Osteoblast (primary cell): ENCODE results near the gene EPHA4. TPM values are rescaled to one million over a fixed set of nuclear protein-coding genes. Genes with fewer than 3 reads are reported as not detected.

Experiments used
- DNase-seq: peaks from one replicate; pipeline ENCODE4 v3.0.0; 2011; ENCODE audit warnings: low spot score, mixed read lengths; ENCODE audit not compliant: insufficient read length; ENCODE audit errors: missing footprints
- H2AFZ ChIP-seq: 2 replicates; pipeline ENCODE4 v1.6.0; 2011; ENCODE audit warnings: mild to moderate bottlenecking, low read length
- H3K27ac ChIP-seq: 2 replicates; pipeline ENCODE4 v1.5.1; 2011; ENCODE audit warnings: mild to moderate bottlenecking, low read depth, low read length, moderate library complexity
- H3K27me3 ChIP-seq: 2 replicates; pipeline ENCODE4 v1.6.0; 2012; ENCODE audit warnings: mild to moderate bottlenecking, control low read depth, inconsistent platforms, low read length, moderate library complexity; ENCODE audit not compliant: insufficient read depth
- H3K36me3 ChIP-seq: 2 replicates; pipeline ENCODE4 v1.5.1; 2011; ENCODE audit warnings: mild to moderate bottlenecking, low read length, control low read depth, moderate library complexity; ENCODE audit not compliant: insufficient read depth
- H3K4me1 ChIP-seq: 2 replicates; pipeline ENCODE4 v1.5.1; 2011; ENCODE audit warnings: mild to moderate bottlenecking, low read length, control low read depth, moderate library complexity; ENCODE audit not compliant: insufficient read depth
- H3K4me2 ChIP-seq: 2 replicates; pipeline ENCODE4 v1.6.0; 2011; ENCODE audit warnings: mild to moderate bottlenecking, low read length; ENCODE audit not compliant: insufficient read depth
- H3K4me3 ChIP-seq: fragments of 200-600 bp; sonication (generic); 3 replicates; pipeline ENCODE4 v1.5.1; 2012; ENCODE audit warnings: mild to moderate bottlenecking, low read length, inconsistent platforms; ENCODE audit not compliant: insufficient read depth
- H3K79me2 ChIP-seq: 2 replicates; pipeline ENCODE4 v1.6.0; 2012; ENCODE audit warnings: mild to moderate bottlenecking, low read length, control low read depth, inconsistent platforms; ENCODE audit not compliant: insufficient read depth
- H3K9me3 ChIP-seq: 2 replicates; pipeline ENCODE4 v1.5.1; 2011; ENCODE audit warnings: low read depth, low read length, control low read depth
- H4K20me1 ChIP-seq: 2 replicates; pipeline ENCODE4 v1.6.0; 2012; ENCODE audit warnings: mild to moderate bottlenecking, low read length, control low read depth; ENCODE audit not compliant: insufficient read depth
- CTCF ChIP-seq: IDR thresholded peaks from 2 replicates; pipeline ENCODE4 v1.5.1; 2011; ENCODE audit warnings: mild to moderate bottlenecking, low read depth, low read length, moderate library complexity; ENCODE audit errors: extremely low read depth
- total RNA-seq: library from RNA; depleted of rRNA; stranded (reverse); fragments of >200 nt; gene quantifications from 2 replicates; pipeline ENCODE4 v1.2.3, GENCODE V29; 2012

The EPHA4 gene
- total RNA-seq, 1 donor: 15.9 TPM

GRCh38 chr2:221502270-221503010 is 69.7 kb downstream of the EPHA4 start:
- H4K20me1 ChIP-seq: no peaks in the 10 kb centered on the region
- peak; percentile 55 for DNase-seq
- peak overlapping the region; percentile 85 for H3K4me2 ChIP-seq
- peak overlapping the region; percentile 85 for H2AFZ ChIP-seq
- H3K27ac ChIP-seq: peak overlapping the region; percentile 84
- no peaks in the 10 kb centered on the region for H3K9me3 ChIP-seq
- no peaks in the 10 kb centered on the region for H3K36me3 ChIP-seq
- H3K79me2 ChIP-seq: no peaks in the 10 kb centered on the region
- H3K27me3 ChIP-seq: no peaks in the 10 kb centered on the region
- no peak for TF ChIP-seq CTCF
- H3K4me3 ChIP-seq: peak overlapping the region; percentile 63
- H3K4me1 ChIP-seq: peaks cover 23% of the 10 kb centered on the region

- Histone ChIP-seq H3K4me2 (peak overlapping the region; percentile 85), H3K36me3 (no peaks in the 10 kb centered on the region), H3K79me2 (no peaks in the 10 kb centered on the region), H2AFZ (peak overlapping the region; percentile 85), H3K4me1 (peaks cover 23% of the 10 kb centered on the region), H4K20me1 (no peaks in the 10 kb centered on the region), H3K4me3 (peak overlapping the region; percentile 63), H3K27ac (peak overlapping the region; percentile 84), H3K9me3 (no peaks in the 10 kb centered on the region), H3K27me3 (no peaks in the 10 kb centered on the region)
- no peak for DNase-seq
- TF ChIP-seq CTCF: no peak
Observed at GRCh38 chr2:221501883-221502269, 70.2 kb downstream of the EPHA4 start.

DNA sequence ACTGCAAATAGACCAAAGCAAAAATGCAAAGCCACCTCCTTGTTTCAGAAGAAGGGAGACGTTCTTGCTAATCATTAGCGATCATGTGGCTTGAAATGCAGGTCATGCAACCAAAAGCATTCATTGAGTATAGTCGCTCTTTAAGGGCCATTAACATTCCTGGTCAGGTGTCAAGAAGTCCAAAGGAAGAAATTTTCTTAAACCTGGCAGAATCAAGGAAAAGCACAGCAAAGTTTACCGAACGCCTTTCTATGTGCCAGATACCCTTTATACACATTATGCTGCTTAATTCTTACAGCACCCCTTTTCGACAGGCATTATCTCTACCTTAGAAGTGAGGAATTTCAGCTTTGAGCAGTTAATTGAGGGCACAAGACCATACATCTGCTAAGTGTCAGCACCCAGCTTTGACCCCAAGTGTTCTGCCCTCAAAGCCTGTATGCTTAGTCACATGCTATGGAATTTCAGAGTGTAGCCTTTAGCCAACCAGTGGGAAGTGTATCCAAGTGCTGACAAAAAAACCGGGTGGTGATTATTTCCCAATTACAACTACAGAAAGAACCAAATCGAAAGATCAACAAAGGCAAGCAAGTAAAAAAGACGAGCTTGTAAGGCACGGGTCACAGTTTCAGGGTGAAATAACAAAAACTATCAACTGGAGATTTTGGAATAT is 70.8 kb downstream of the EPHA4 start:
- peak overlapping the region; percentile 63 for H3K4me3 ChIP-seq
- peak overlapping the region; percentile 85 for H3K4me2 ChIP-seq

More for the DNA sequence above, 70.8 kb downstream of the EPHA4 start:
- no peaks in the 10 kb centered on the region for H3K9me3 ChIP-seq
- no peaks in the 10 kb centered on the region for H3K79me2 ChIP-seq
- DNase-seq: no peak
- no peak for TF ChIP-seq CTCF
- H4K20me1 ChIP-seq: no peaks in the 10 kb centered on the region
- peak overlapping the region; percentile 84 for H3K27ac ChIP-seq
- no peak overlapping the region for H2AFZ ChIP-seq
- no peaks in the 10 kb centered on the region for H3K36me3 ChIP-seq
- H3K4me1 ChIP-seq: peaks cover 23% of the 10 kb centered on the region
- no peaks in the 10 kb centered on the region for H3K27me3 ChIP-seq
